ENCODE results near the gene KIF16B.
A peak's percentile ranks its signal among the peaks of the same experiment; 100 is the strongest.
"Not testable (repeated sequence)": the region's sequence is repeated elsewhere in the genome, so short reads cannot be mapped to it uniquely, and the experiment has no call there.

Gene KIF16B

DNA sequence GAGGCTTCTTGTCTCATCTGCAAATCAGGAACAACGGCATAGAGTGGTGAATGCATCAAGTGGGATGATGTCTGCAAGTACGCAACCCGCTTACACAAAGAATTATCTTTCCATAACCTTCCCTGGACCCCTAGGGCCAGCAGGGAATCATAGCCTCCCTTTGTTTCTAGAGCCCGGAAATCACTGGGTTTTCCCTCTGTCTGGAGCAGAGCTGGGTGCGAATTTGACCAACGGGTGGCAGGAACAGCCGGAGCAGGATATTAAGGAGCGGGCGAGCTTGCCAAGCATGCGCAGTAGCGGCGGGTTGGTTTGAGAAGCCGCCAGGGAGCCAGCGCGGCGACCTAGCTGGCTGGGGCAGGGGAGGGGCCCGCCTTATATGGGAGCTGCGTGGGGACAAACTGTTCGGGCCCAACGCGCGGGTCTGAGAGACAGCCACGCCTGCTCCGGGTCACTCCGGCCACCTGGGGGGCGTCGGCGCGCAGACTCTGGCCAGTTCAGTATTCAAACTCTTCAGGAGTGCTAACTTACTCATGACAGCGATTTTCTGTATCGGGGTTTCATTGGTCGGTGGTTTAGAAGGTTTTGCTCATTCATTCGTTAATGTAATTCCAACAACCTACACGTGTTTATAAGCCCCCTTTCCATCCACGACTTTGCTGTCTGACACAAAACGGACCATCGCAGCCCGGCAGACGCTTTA lies 1.6 kb upstream of the KIF16B start:
- H3K36me3 Mint-ChIP-seq: no peaks in the 10 kb centered on the region
- ATAC-seq: peak; percentile 84
- H3K27ac Mint-ChIP-seq: peak overlapping the region; percentile 73
- H3K27me3 Mint-ChIP-seq: no peaks in the 10 kb centered on the region
- H3K4me1 Mint-ChIP-seq: peaks cover 40% of the 10 kb centered on the region
- H3K4me3 Mint-ChIP-seq: peak overlapping the region; percentile 77
- no peaks in the 10 kb centered on the region for H3K9me3 Mint-ChIP-seq

DNA sequence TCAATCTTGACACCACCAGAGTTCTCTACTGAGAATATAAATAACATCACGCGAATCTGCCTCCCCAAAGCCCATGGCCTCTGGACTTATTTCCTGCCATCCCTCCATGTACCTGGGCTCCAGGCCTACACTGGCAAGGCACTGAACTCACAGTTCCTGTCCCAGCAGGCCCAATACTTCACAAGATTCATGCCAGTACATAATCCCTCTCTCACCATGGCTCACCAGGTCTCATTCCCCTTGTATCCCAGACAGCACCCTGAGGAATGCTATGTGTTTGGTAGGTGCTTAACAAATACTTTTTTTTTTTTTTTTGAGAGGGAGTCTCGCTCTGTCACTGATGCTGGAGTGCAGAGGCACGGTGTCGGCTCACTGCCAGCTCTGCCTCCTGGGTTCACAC lies 1.9 kb downstream of the KIF16B start:
- no peaks in the 10 kb centered on the region for H3K27me3 Mint-ChIP-seq
- H3K27ac Mint-ChIP-seq: no peak overlapping the region
- H3K4me3 Mint-ChIP-seq: no peak overlapping the region
- no peaks in the 10 kb centered on the region for H3K9me3 Mint-ChIP-seq
- H3K4me1 Mint-ChIP-seq: peaks cover 45% of the 10 kb centered on the region
- no peak for ATAC-seq
- no peaks in the 10 kb centered on the region for H3K36me3 Mint-ChIP-seq

DNA sequence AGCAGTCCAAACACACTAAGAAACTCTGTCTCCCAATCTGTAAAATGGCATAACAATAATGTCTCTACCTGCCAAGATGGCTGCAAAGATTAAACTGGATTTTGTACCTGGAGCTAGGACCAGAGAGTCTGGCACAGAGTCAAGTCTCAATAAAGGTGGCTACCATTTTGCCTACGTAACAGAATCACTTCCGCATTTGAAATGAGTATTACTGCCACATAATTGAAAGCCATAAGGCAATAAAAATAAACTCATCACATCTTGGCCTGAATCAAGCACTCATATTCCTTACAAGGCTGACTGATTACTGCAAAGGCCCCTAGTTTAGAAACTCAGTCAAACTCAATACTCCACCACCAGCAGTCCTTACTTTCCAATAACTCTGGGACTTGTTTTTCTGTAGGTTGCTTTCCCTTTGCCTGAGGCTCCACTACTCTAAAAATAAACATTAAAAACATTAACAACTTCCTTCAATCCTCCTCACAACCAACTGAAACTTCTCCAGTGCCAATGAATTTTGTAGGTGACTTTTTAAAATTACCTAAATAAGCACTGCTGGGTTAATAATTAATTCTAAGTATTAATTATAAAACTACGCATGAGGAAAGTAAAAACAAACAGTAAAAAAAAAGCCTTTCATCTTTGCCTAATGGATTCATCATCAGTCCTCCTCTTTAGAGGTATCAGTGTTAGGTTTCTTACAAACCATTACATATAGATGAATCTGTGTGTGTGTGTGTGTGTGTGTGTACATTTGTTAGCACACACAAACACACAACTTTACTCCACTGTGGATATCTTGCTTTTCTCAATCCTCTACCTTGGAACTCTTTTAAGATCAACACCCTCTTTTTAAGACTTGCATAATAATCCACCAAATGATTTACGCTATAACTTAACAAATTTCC lies 3.7 kb downstream of the KIF16B start:
- Mint-ChIP-seq H3K4me3 (no peak overlapping the region), H3K27me3 (no peaks in the 10 kb centered on the region), H3K4me1 (peaks cover 34% of the 10 kb centered on the region), H3K27ac (peak overlapping the region; percentile 36), H3K9me3 (peaks cover 3% of the 10 kb centered on the region), H3K36me3 (peaks cover 6% of the 10 kb centered on the region)
- ATAC-seq: no peak

DNA sequence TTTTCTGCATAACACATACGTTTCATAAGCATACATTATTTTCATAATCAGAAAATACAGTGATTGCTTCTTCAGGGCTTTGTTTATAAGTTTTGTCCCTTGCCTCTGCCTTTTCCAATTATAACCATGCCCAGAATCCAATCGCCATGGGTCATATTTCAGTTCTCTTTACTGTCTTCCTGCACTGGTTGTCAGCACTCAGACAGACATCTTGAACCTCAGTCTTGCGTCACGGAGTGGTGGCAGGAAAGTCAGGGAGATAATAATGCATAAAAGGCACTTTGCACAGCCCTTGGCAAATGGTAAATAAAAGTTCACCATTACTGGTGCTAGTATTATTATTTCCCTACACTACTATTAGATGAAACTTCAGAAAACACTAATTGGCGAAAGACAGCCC lies 7.2 kb downstream of the KIF16B start:
- Mint-ChIP-seq H3K4me3 (no peak overlapping the region), H3K9me3 (peaks cover 3% of the 10 kb centered on the region), H3K27me3 (no peaks in the 10 kb centered on the region), H3K4me1 (peaks cover 32% of the 10 kb centered on the region), H3K27ac (no peak overlapping the region), H3K36me3 (peaks cover 6% of the 10 kb centered on the region)
- ATAC-seq: no peak

DNA sequence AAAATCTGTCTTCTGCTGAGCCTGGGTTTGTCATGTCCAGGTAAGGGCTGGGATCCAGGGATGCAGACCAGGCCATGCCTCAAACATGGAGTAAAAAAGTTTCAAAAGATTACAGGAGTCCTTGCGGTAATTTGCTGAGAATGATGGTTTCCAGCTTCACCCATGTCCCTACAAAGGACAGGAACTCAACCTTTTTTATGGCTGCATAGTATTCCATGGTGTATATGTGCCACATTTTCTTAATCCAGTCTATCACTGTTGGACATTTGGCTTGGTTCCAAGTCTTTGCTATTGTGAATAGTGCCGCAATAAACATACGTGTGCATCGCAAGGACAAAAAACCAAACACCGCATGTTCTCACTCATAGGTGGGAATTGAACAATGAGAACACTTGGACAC lies 9.2 kb downstream of the KIF16B start:
- not testable (repeated sequence) for H3K36me3 Mint-ChIP-seq, H3K9me3 Mint-ChIP-seq, H3K27me3 Mint-ChIP-seq, H3K4me3 Mint-ChIP-seq, ATAC-seq, H3K27ac Mint-ChIP-seq
- H3K4me1 Mint-ChIP-seq: peaks cover 17% of the 10 kb centered on the region

DNA sequence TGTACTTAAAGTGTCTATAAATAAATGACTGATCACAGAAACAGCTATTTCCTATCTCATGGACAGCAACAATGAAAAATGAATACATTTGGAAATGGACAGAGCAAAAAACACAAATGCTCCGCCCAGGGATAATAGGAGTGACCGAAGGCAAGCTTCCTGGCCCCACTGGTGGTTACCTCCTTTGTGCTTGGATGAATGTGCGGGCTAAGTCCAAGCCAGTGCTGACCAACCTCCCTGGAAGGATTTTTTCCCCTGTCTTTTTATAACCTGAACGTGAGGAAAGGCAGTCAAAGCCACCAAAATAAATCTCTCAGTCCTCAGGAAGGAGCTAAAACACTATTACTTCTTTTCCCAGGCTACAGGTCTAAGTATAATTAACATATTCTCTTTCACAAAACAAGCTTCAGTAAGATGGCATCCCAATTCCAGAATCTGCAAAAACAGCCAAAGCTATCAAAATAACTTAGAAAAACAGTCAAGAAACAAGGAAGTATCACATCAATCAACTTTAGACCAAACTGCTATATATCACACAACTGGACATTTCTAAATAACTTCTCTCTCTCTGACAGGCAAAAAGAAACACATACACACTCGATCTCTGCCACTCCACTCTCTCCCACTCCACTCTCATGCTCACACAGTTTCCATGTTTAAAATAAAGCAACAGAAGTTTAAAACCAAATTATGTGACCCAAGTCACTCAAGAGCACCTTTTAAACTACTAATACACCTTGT lies 10.0 kb downstream of the KIF16B start:
- Mint-ChIP-seq H3K9me3 (peaks cover 3% of the 10 kb centered on the region), H3K27me3 (no peaks in the 10 kb centered on the region), H3K4me1 (peaks cover 17% of the 10 kb centered on the region), H3K4me3 (no peak overlapping the region), H3K27ac (no peak overlapping the region), H3K36me3 (peaks cover 6% of the 10 kb centered on the region)
- no peak for ATAC-seq

DNA sequence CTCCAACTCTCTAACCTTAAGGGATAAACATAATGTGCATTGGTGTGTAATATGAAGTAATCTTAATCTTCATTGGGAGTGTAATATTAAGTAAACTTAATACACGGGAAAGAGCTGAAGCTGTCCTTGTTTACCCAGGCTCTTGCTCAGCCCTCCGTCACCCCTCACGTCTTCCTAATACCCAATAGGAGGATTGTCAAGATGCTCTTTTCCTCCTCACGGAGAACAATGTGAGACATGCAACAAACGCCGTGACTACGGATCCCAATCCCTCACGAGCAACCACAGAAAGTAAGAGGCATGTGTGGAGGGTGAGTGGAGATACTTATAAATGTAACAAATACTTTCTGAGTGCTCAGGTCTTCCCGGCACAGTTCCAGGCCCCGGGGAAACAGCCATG lies 11.0 kb downstream of the KIF16B start:
- H3K4me3 Mint-ChIP-seq: no peak overlapping the region
- peaks cover 6% of the 10 kb centered on the region for H3K36me3 Mint-ChIP-seq
- ATAC-seq: no peak
- H3K9me3 Mint-ChIP-seq: peaks cover 3% of the 10 kb centered on the region
- H3K4me1 Mint-ChIP-seq: peaks cover 17% of the 10 kb centered on the region
- H3K27me3 Mint-ChIP-seq: no peaks in the 10 kb centered on the region
- no peak overlapping the region for H3K27ac Mint-ChIP-seq

DNA sequence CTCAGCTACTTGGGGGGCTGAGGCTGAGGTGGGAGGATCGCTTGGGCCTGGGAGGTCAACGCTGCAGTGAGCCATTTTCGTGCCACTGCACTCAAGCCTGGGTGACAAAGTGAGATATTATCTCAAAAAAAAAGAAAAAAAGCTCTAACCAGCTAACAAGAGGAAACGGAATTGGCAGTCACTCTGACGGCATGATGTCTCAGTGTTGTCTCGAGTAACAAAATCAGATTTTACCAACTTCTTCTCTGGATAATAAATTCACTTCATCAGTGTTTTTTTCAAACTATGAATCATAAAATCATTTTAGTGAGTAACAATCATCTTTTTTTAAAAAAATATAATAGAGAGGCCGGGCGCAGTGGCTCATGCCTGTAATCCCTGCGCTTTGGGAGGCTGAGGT lies 12.6 kb downstream of the KIF16B start:
- H3K27me3 Mint-ChIP-seq: no peaks in the 10 kb centered on the region
- no peak overlapping the region for H3K27ac Mint-ChIP-seq
- H3K36me3 Mint-ChIP-seq: peaks cover 6% of the 10 kb centered on the region
- H3K4me3 Mint-ChIP-seq: no peak overlapping the region
- H3K4me1 Mint-ChIP-seq: peaks cover 30% of the 10 kb centered on the region
- H3K9me3 Mint-ChIP-seq: peaks cover 3% of the 10 kb centered on the region
- ATAC-seq: no peak

DNA sequence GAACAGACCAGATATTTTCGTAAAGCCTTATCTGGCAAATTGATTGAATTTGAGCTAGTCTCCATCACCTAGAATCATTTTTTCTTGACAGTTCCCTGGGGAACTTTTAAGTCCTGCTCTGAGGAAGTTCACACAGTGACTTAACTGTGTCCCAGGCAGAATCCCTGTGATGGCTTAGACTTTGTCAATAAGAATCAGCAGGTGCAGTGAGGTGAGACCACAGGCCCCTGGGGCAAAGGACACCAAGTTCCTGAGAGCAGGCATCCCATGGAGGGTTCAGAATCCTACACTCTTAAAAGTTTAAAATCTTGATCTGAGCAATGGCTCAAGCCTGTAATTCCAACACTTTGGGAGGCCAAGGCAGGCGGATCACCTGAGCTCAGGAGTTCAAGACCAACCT lies 13.0 kb downstream of the KIF16B start:
- H3K27ac Mint-ChIP-seq: no peak overlapping the region
- H3K9me3 Mint-ChIP-seq: peaks cover 3% of the 10 kb centered on the region
- H3K27me3 Mint-ChIP-seq: no peaks in the 10 kb centered on the region
- no peak overlapping the region for H3K4me3 Mint-ChIP-seq
- H3K36me3 Mint-ChIP-seq: peaks cover 10% of the 10 kb centered on the region
- ATAC-seq: no peak
- H3K4me1 Mint-ChIP-seq: peaks cover 34% of the 10 kb centered on the region

DNA sequence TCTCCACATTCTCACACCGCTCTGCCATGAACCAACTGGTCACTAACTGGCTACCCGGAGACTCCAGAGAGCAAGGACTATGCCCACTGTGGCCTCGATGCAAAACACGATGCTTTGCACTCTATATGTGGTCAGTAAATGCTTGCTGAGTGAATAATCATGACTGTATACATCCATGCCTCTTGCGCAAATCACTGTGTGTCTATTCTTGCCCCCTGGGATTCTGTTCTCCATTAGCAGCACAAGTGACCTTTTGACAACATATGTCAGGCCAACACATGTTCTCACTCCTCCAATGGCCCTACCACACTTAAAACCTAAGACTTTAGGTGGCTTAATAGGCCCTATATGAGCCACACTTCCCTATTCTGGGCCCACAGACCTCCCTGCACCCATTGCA lies 16.9 kb downstream of the KIF16B start:
- no peaks in the 10 kb centered on the region for H3K9me3 Mint-ChIP-seq
- H3K36me3 Mint-ChIP-seq: peaks cover 27% of the 10 kb centered on the region
- no peak for ATAC-seq
- no peaks in the 10 kb centered on the region for H3K27me3 Mint-ChIP-seq
- H3K4me1 Mint-ChIP-seq: peaks cover 31% of the 10 kb centered on the region
- H3K27ac Mint-ChIP-seq: no peak overlapping the region
- H3K4me3 Mint-ChIP-seq: no peak overlapping the region

DNA sequence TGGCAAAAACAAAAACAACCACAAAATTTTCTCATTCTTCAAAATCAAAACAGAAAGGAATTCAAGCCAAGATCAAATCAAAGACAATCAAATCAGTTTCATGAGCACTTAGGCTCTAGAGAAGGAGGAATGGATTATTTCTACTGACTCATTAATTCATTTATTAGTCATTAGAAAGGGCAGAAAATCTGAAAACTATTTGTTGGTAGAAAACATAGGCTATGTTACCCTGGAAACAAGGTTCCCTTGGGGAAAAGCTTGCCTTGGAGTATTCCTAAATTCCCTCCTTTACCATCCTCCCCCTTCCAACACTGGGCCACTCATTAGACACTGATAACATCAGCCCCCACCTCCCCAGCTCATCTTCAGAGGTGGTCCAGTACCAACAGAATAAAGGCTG lies 17.5 kb downstream of the KIF16B start:
- Mint-ChIP-seq H3K9me3 (no peaks in the 10 kb centered on the region), H3K36me3 (peaks cover 29% of the 10 kb centered on the region), H3K27me3 (no peaks in the 10 kb centered on the region), H3K4me1 (peaks cover 31% of the 10 kb centered on the region), H3K27ac (no peak overlapping the region), H3K4me3 (no peak overlapping the region)
- no peak for ATAC-seq

DNA sequence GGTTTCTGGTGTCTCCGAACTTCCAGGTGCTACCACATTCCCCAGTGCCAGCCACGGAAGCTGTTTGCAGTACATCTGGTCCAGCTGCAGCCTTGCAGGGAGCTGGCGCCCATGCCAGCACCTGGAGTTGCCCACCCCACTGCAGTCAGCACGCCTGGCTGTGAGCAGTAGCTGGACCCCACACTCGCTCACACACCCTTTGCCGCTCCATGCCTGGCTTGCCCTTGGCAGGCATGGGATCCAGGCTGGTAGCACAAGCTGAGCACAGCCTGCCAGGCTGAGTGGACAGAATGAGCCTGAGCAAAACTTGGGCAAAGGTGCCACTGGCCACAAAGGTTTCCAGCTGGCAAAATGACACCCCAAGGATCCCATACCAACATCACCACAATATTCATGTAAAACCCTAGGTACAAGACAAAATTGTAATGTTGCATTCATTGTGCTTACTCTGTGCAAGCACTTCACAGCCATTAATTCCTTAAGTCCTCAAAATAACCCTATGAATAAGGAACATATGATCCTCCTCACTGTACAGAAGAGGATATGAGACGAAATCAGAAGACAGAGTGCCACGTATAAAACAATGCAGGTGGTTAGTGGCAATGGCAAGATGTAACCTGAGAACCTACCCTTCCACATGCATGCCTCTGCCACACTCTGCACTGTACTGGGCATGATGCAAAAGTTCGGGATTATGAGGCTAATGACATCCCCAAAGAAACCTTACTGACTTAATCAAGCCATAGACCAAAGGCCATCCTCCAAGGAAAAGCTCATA lies 18.3 kb downstream of the KIF16B start:
- Mint-ChIP-seq H3K27me3 (no peaks in the 10 kb centered on the region), H3K4me3 (no peak overlapping the region), H3K27ac (no peak overlapping the region), H3K36me3 (peaks cover 29% of the 10 kb centered on the region), H3K4me1 (peaks cover 31% of the 10 kb centered on the region), H3K9me3 (no peaks in the 10 kb centered on the region)
- ATAC-seq: no peak

DNA sequence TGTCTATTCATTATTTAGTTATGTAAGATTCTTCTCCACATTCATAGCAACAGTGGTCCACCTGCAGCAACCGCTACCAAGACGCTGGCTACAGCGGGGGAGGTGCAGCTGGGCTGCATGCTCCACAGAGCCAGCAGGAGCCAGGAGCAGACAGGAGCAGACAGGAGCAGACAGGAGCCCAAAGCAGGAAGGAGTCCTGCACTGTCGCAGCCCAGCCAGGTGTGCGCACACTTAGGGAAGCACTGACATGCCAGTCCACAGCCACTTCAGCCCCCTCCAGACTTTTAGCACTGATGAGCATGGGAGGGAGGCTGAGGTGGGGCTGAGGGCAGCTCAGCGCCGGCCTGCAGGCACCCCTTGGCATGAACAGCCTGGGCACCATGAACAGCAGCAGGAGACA lies 19.6 kb downstream of the KIF16B start:
- peaks cover 31% of the 10 kb centered on the region for H3K4me1 Mint-ChIP-seq
- no peak for ATAC-seq
- H3K9me3 Mint-ChIP-seq: no peaks in the 10 kb centered on the region
- peaks cover 29% of the 10 kb centered on the region for H3K36me3 Mint-ChIP-seq
- no peaks in the 10 kb centered on the region for H3K27me3 Mint-ChIP-seq
- no peak overlapping the region for H3K4me3 Mint-ChIP-seq
- H3K27ac Mint-ChIP-seq: no peak overlapping the region

DNA sequence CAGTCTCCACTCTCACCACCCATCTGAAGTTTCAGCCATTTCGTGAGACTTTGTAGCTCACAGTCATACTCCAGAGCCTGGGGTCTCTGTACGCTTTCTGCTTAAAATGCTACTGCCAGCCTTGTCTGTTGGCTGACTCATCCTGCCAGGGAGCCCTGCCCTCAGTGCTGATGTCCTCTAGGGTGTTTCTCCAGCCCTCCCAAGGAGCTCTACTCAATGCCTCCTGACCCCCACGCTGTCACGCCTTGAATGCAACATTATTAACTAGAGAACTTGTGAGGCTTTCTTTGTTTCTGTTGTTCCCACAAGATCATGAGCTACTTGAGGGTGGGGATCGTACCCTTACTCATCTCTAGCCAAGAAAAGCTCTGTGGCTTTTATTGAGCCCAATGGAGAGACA lies 20.1 kb downstream of the KIF16B start:
- ATAC-seq: no peak
- Mint-ChIP-seq H3K27ac (no peak overlapping the region), H3K4me3 (no peak overlapping the region), H3K27me3 (no peaks in the 10 kb centered on the region), H3K4me1 (peaks cover 31% of the 10 kb centered on the region), H3K36me3 (peaks cover 29% of the 10 kb centered on the region), H3K9me3 (no peaks in the 10 kb centered on the region)

DNA sequence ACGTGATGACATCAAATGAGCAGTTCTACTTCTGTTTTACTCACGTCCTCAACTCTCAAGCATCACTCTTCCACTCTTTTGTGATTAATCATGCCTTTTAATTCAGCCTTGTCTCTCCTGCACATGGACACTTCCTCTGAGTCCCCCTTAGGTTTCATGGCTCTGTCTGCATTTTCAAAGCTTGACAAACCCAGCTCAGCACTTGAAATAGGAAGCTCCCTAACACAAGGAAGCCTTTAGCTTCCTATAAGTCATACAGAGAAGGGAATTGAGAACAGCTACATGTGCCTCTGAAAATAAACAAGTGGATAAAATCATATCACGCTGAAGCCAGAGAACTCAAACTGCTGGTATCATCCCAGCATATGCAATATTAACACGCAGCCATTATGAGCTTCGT lies 21.2 kb downstream of the KIF16B start:
- no peak overlapping the region for H3K4me3 Mint-ChIP-seq
- ATAC-seq: no peak
- peaks cover 29% of the 10 kb centered on the region for H3K36me3 Mint-ChIP-seq
- no peaks in the 10 kb centered on the region for H3K27me3 Mint-ChIP-seq
- H3K4me1 Mint-ChIP-seq: peaks cover 38% of the 10 kb centered on the region
- H3K9me3 Mint-ChIP-seq: no peaks in the 10 kb centered on the region
- no peak overlapping the region for H3K27ac Mint-ChIP-seq

All from stimulated activated memory B cell treated with anti-CD40 and anti-IgM and Interleukin-4, amounts not matched to agents 10 μg/mL and 1 μg/mL and 100 μg/mL, for 72 hours (primary cell).